ENCODE results near the gene ORC2.

Gene ORC2

DNA sequence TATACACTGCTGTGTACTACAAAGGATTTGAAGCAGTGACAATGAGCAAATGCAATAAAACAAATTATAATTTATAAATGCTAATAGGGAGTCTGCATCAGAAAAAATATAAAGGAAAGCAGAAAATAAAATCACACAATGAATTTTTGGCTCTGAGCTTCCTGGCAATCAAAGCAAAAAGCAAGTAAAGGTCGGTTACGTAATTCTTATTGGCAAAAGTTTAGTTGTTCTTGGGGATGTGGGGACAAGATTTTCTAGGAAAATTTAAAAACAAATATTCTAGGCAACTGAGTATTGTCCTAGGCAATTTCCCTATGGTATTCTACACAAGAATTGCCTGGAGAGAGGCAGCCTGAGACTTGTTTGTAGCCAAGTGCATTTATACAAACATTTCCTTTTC lies 1.8 kb downstream of the ORC2 start:
- Histone ChIP-seq H3K36me3 (peaks cover 20% of the 10 kb centered on the region), H3K27ac (no peak overlapping the region), H3K9me3 (ENCODE audit: severe bottlenecking) (no peaks in the 10 kb centered on the region), H3K4me3 (ENCODE audit: low read depth, low read length) (no peak overlapping the region), H3K27me3 (ENCODE audit: insufficient read depth, low read depth, severe bottlenecking) (no peaks in the 10 kb centered on the region)
- DNase-seq, result no peak
- TF ChIP-seq, protein P1, sequence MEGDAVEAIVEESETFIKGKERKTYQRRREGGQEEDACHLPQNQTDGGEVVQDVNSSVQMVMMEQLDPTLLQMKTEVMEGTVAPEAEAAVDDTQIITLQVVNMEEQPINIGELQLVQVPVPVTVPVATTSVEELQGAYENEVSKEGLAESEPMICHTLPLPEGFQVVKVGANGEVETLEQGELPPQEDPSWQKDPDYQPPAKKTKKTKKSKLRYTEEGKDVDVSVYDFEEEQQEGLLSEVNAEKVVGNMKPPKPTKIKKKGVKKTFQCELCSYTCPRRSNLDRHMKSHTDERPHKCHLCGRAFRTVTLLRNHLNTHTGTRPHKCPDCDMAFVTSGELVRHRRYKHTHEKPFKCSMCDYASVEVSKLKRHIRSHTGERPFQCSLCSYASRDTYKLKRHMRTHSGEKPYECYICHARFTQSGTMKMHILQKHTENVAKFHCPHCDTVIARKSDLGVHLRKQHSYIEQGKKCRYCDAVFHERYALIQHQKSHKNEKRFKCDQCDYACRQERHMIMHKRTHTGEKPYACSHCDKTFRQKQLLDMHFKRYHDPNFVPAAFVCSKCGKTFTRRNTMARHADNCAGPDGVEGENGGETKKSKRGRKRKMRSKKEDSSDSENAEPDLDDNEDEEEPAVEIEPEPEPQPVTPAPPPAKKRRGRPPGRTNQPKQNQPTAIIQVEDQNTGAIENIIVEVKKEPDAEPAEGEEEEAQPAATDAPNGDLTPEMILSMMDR (IDR thresholded peaks at IDR 0.05; ENCODE audit: low read depth, low read length), result no peak

DNA sequence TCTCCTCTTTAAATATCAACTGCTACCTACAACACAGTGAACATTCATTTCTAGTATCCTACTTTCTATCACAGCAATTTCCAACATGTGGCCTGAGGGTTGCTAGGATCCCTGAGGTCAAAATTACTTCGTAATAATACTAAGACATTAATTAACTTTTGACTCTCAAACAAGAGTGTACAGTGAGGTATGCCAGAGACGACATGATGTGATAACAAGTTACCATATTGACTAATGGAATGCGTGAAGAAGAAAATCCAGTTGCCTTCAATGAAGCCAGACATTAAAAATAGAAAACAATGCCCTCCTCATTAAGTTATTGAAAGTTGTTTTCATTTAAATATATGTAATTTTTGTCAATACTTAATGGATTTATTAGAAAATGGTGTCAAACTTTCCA lies 13.1 kb downstream of the ORC2 start:
- Histone ChIP-seq H3K27me3 (ENCODE audit: insufficient read depth, low read depth, severe bottlenecking) (no peaks in the 10 kb centered on the region), H3K4me3 (ENCODE audit: low read depth, low read length) (no peak overlapping the region), H3K9me3 (ENCODE audit: severe bottlenecking) (no peaks in the 10 kb centered on the region), H3K27ac (no peak overlapping the region), H3K36me3 (peaks cover 37% of the 10 kb centered on the region)
- TF ChIP-seq, protein P1 (IDR thresholded peaks at IDR 0.05; ENCODE audit: low read depth, low read length), result no peak
- DNase-seq, result no peak

DNA sequence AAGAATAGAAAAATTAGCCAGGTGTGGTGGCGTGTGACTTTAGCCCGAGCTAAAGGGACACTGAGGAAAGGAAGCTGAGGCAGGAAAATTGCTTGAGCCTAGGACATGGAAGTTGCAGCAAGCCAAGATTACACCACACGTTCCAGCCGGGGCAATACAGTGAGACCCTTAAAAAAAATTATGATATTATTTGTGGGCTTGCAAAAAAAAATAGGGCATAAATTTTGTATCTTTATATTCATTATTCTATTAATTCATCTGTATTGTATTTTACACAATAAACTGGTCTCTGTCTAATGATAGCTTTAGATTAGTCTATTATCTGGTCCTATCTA lies 18.1 kb downstream of the ORC2 start:
- H3K4me3 ChIP-seq (ENCODE audit: low read depth, low read length), result no peak overlapping the region
- peaks cover 42% of the 10 kb centered on the region for H3K36me3 ChIP-seq
- TF ChIP-seq, protein P1 (IDR thresholded peaks at IDR 0.05; ENCODE audit: low read depth, low read length), result no peak
- no peak for DNase-seq
- no peak overlapping the region for H3K27ac ChIP-seq
- H3K27me3 ChIP-seq (ENCODE audit: insufficient read depth, low read depth, severe bottlenecking), result no peaks in the 10 kb centered on the region
- H3K9me3 ChIP-seq (ENCODE audit: severe bottlenecking), result no peaks in the 10 kb centered on the region

DNA sequence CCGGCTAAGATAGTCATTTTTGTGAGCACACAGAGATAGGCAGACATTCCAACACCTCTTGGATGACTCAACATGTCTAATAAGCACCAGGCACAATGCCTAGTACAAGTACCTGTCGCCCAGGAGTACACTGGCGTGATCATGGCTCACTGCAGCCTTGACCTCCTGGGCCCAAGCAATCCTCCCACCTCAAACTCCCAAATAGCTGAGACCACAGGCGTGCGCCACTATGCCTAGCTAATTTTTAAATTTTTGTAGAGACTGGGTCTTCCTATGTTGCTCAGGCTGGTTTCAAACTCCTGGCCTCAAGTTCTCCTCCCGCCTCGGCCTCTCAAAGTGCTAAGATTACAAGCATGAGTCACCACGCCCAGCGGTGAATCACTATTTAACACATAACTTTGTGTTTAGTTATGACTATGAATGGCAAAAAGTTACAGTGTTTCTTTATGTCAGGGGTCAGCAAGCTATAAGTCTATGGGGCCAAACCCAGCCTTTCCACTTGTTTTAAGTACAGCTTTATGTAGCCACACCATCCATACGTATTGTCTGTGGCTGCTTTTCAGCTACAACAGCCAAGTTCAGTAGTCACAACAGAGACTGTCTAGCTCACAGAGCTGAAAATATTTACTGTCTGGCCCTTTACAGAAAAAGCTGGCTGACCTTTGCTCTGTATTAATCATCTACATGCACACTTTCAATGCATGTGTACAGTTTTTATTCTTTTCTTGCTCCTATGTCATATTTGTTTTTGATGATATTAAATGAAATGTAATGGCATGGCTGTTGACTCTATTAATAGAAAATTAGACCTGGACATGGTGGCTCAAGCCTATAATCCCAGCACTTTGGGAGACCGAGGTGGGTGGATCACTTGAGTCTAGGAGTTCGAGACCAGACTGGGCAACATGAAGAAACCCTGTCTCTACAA lies 18.7 kb downstream of the ORC2 start:
- peaks cover 47% of the 10 kb centered on the region for H3K36me3 ChIP-seq
- no peaks in the 10 kb centered on the region for H3K27me3 ChIP-seq (ENCODE audit: insufficient read depth, low read depth, severe bottlenecking)
- no peak overlapping the region for H3K27ac ChIP-seq
- H3K9me3 ChIP-seq (ENCODE audit: severe bottlenecking), result no peaks in the 10 kb centered on the region
- TF ChIP-seq, protein P1 (IDR thresholded peaks at IDR 0.05; ENCODE audit: low read depth, low read length), result no peak
- H3K4me3 ChIP-seq (ENCODE audit: low read depth, low read length), result no peak overlapping the region
- no peak for DNase-seq

DNA sequence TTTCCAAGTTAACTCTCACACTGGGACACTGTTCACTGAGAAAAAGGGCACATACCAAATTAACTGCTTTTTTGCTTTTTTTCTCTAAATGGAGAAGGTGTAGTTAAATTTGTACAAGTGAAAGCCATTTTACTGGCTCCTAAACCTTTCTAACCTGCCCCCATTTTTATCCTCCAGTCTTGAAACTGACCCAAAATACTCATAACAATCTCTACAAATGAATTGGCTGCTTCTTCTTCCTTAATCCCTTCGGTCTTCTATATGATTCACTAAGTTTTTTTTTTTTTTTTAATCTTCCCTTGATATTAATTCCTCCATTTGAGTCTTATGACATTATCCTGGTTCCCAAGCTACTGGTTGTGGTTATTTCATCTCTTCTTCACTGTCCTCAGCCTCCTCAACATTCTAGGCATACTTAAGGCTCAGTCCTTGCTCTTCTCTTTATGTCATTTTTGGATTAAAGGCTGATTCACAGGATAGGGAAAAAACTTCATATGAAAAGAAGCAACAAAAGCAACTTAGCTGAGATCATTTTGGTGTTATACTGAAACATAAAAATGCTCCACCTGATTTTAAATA lies 19.8 kb downstream of the ORC2 start:
- Histone ChIP-seq H3K27ac (no peak overlapping the region), H3K4me3 (ENCODE audit: low read depth, low read length) (no peak overlapping the region)

More for the DNA sequence above, 19.8 kb downstream of the ORC2 start:
- Histone ChIP-seq H3K9me3 (ENCODE audit: severe bottlenecking) (no peaks in the 10 kb centered on the region), H3K27me3 (ENCODE audit: insufficient read depth, low read depth, severe bottlenecking) (no peaks in the 10 kb centered on the region), H3K36me3 (peaks cover 45% of the 10 kb centered on the region)
- no peak for DNase-seq
- TF ChIP-seq, protein P1 (IDR thresholded peaks at IDR 0.05; ENCODE audit: low read depth, low read length), result no peak
